HG03139 (cell line): ENCODE results near the gene NCAPD3.

Source experiments
- ATAC-seq: cut with Tn5 transposase; IDR thresholded peaks from one replicate; pipeline ENCODE4 v1.9.1; 2021; ENCODE audit not compliant: unreplicated experiment

The NCAPD3 gene

GRCh38 chr11:134254433-134255183, 30.8 kb upstream of the NCAPD3 start:
- no peak for ATAC-seq

GRCh38 chr11:134253188-134253993, 29.6 kb upstream of the NCAPD3 start, which contains the start of the genes ACAD8 and THYN1:
Gene ACAD8 (plus strand): TSS chr11:134253568. CDS start chr11:134253601, 33 bp downstream.
Gene THYN1 (minus strand): TSS chr11:134253352. CDS start chr11:134252882, 470 bp downstream.
- ATAC-seq: peak; percentile 99

- peak; percentile 23 for ATAC-seq
Observed at GRCh38 chr11:134252346-134253187, 28.8 kb upstream of the NCAPD3 start.

- ATAC-seq: no peak
Observed at GRCh38 chr11:134250675-134251074, 26.9 kb upstream of the NCAPD3 start.

- no peak for ATAC-seq
Observed at GRCh38 chr11:134250246-134250645, 26.5 kb upstream of the NCAPD3 start.

- ATAC-seq: no peak
Observed at GRCh38 chr11:134248910-134249480, 25.2 kb upstream of the NCAPD3 start.

GRCh38 chr11:134246678-134247077, 22.9 kb upstream of the NCAPD3 start:
- ATAC-seq: no peak

GRCh38 chr11:134246100-134246499, 22.3 kb upstream of the NCAPD3 start:
- no peak for ATAC-seq

GRCh38 chr11:134245434-134245833, 21.7 kb upstream of the NCAPD3 start:
- no peak for ATAC-seq

- peak; percentile 81 for ATAC-seq
Observed at GRCh38 chr11:134244593-134244992, 20.8 kb upstream of the NCAPD3 start.

GRCh38 chr11:134243913-134244312, 20.1 kb upstream of the NCAPD3 start:
- ATAC-seq: no peak

- no peak for ATAC-seq
Observed at GRCh38 chr11:134242376-134242775, 18.6 kb upstream of the NCAPD3 start.

- no peak for ATAC-seq
Observed at GRCh38 chr11:134240592-134240991, 16.8 kb upstream of the NCAPD3 start.

- no peak for ATAC-seq
Observed at GRCh38 chr11:134238956-134239355, 15.2 kb upstream of the NCAPD3 start.

- ATAC-seq: no peak
Observed at GRCh38 chr11:134237557-134237922, 13.8 kb upstream of the NCAPD3 start.

- ATAC-seq: no peak
Observed at GRCh38 chr11:134236834-134237556, 13.2 kb upstream of the NCAPD3 start.

GRCh38 chr11:134235399-134235798, 11.6 kb upstream of the NCAPD3 start:
- no peak for ATAC-seq

- ATAC-seq: no peak
Observed at GRCh38 chr11:134233729-134234179, 10.0 kb upstream of the NCAPD3 start.

- ATAC-seq: no peak
Observed at GRCh38 chr11:134231958-134232659, 8.3 kb upstream of the NCAPD3 start.
